Common myeloid progenitor, CD34-positive (primary cell): Measurements from ENCODE around the gene PHYHIPL.
A peak's percentile ranks its signal among the peaks of the same experiment; 100 is the strongest.

ENCODE experiments used
- CTCF ChIA-PET: fragments of 350-600 bp; sonication (Branson Sonifier 250); formaldehyde crosslinking; loops from one replicate; lab custom pipeline; 2021; ENCODE audit warnings: antibody characterized with exemption; lab: Charles Lee
- POLR2A ChIA-PET: fragments of 350-600 bp; sonication (Branson Sonifier 250); formaldehyde crosslinking; loops from one replicate; lab custom pipeline; 2021; ENCODE audit warnings: antibody characterized with exemption; lab: Charles Lee
- DNase-seq, 3 donors: peaks; one replicate each; pipeline versions ENCODE4 v3.0.0 to v3.0.0-alpha.2; 2013
- H3K27ac ChIP-seq, 2 experiments: 1 replicate in 1 of 2; 2 replicates in 1 of 2; pipeline ENCODE4 v1.7.0; 2013; ENCODE audit warnings: inconsistent platforms in 2 of 2, low read length in 2 of 2, mild to moderate bottlenecking in 2 of 2, low read depth in 1 of 2, moderate library complexity in 1 of 2; ENCODE audit not compliant: severe bottlenecking in 2 of 2, insufficient read depth in 1 of 2, poor library complexity in 1 of 2
- H3K27me3 ChIP-seq, 5 experiments: replicated peaks in 2 of 5; 1 replicate in 3 of 5; 2 replicates in 2 of 5; pipeline versions ENCODE4 v1.6.1 to v1.7.0; 2013; ENCODE audit warnings: low read length in 4 of 5, mild to moderate bottlenecking in 2 of 5, moderate library complexity in 2 of 5, inconsistent platforms in 1 of 5; ENCODE audit not compliant: insufficient read depth in 5 of 5, control insufficient read depth in 4 of 5
- H3K36me3 ChIP-seq, 4 experiments: 1 replicate in 2 of 4; 2 replicates in 2 of 4; pipeline versions ENCODE4 v1.6.1 to v1.7.0; 2013; ENCODE audit warnings: low read length in 3 of 4, control low read depth in 1 of 4, mild to moderate bottlenecking in 1 of 4; ENCODE audit not compliant: control insufficient read depth in 4 of 4, insufficient read depth in 4 of 4
- H3K4me1 ChIP-seq, 4 experiments: 1 replicate in 3 of 4; 2 replicates in 1 of 4; pipeline versions ENCODE4 v1.6.1 to v1.7.1; 2013; ENCODE audit warnings: low read length in 3 of 4, mild to moderate bottlenecking in 3 of 4, control low read depth in 1 of 4, inconsistent platforms in 1 of 4, moderate library complexity in 1 of 4; ENCODE audit not compliant: control insufficient read depth in 4 of 4, insufficient read depth in 4 of 4; ENCODE audit errors: control extremely low read depth in 1 of 4
- H3K4me3 ChIP-seq, 7 experiments: 1 replicate in 4 of 7; 2 replicates in 3 of 7; pipeline versions ENCODE4 v1.5.1 to v1.7.0; 2013; ENCODE audit warnings: mild to moderate bottlenecking in 7 of 7, low read length in 6 of 7, moderate library complexity in 6 of 7, inconsistent platforms in 2 of 7, low read depth in 2 of 7, control low read depth in 1 of 7; ENCODE audit not compliant: insufficient read depth in 4 of 7, control insufficient read depth in 1 of 7; ENCODE audit errors: extremely low read depth in 1 of 7
- H3K9me3 ChIP-seq, 5 experiments: 1 replicate in 4 of 5; 2 replicates in 1 of 5; pipeline versions ENCODE4 v1.6.1 to v1.7.1; 2013; ENCODE audit warnings: low read length in 4 of 5, mild to moderate bottlenecking in 2 of 5, inconsistent platforms in 1 of 5, low read depth in 1 of 5, moderate library complexity in 1 of 5; ENCODE audit not compliant: control insufficient read depth in 4 of 5, insufficient read depth in 2 of 5; ENCODE audit errors: control extremely low read depth in 1 of 5
- WGBS: methylation state at CpG from one replicate; pipeline ENCODE4 v1.1.5; 2013; ENCODE audit not compliant: insufficient coverage; 5-methylcytosine and 5-hydroxymethylcytosine counted together

The PHYHIPL gene

GRCh38 chr10:59181668-59182067 lies 5.2 kb downstream of the PHYHIPL start:
- POLR2A ChIA-PET, result no interaction called here
- H3K4me3 ChIP-seq, result no peak overlapping the region
- no peaks in the 10 kb centered on the region for H3K36me3 ChIP-seq
- H3K9me3 ChIP-seq, result peaks cover 0 to 1% (median 0%) of the 10 kb centered on the region in 5 experiments
- CTCF ChIA-PET, result interaction anchor here (0.9 to 1.3 kb wide), 2 partner anchors 43 to 229 kb away, joined by 3 read pairs; no protein-coding TSS in a partner anchor
- H3K27ac ChIP-seq, result no peak overlapping the region
- peak; percentile 31 to 58 (median 45) for DNase-seq
- H3K4me1 ChIP-seq, result peaks cover 5 to 11% (median 7%) of the 10 kb centered on the region in 4 experiments
- WGBS, result no CpG with 5 or more reads among the region's 2 CpGs
- H3K27me3 ChIP-seq, result peaks cover 3 to 34% (median 13%) of the 10 kb centered on the region in 5 experiments

GRCh38 chr10:59190332-59190731 lies 13.9 kb downstream of the PHYHIPL start:
- H3K27ac ChIP-seq, result no peak overlapping the region
- H3K27me3 ChIP-seq, result peaks cover 0 to 6% (median 0%) of the 10 kb centered on the region in 5 experiments
- H3K36me3 ChIP-seq, result no peaks in the 10 kb centered on the region
- H3K4me3 ChIP-seq, result no peak overlapping the region
- CTCF ChIA-PET, result no interaction called here
- POLR2A ChIA-PET, result no interaction called here
- no CpG with 5 or more reads among the region's 1 CpG for WGBS
- H3K9me3 ChIP-seq, result no peaks in the 10 kb centered on the region
- no peak for DNase-seq
- no peaks in the 10 kb centered on the region for H3K4me1 ChIP-seq

GRCh38 chr10:59206204-59206720 lies 29.8 kb downstream of the PHYHIPL start:
- Histone ChIP-seq H3K4me3 (no peak overlapping the region), H3K27ac (no peak overlapping the region), H3K27me3 (no peaks in the 10 kb centered on the region), H3K4me1 (no peaks in the 10 kb centered on the region), H3K36me3 (no peaks in the 10 kb centered on the region), H3K9me3 (no peaks in the 10 kb centered on the region)
- CTCF ChIA-PET, result no interaction called here
- DNase-seq, result no peak
- POLR2A ChIA-PET, result no interaction called here
- WGBS, result 94% methylated on average over 4 of the region's 5 CpGs

GRCh38 chr10:59212301-59212798 lies 35.9 kb downstream of the PHYHIPL start:
- POLR2A ChIA-PET, result no interaction called here
- no peak overlapping the region for H3K27ac ChIP-seq
- DNase-seq, result no peak
- no peaks in the 10 kb centered on the region for H3K9me3 ChIP-seq
- WGBS, result no CpG with 5 or more reads among the region's 2 CpGs
- CTCF ChIA-PET, result no interaction called here
- no peaks in the 10 kb centered on the region for H3K4me1 ChIP-seq
- no peak overlapping the region for H3K4me3 ChIP-seq
- H3K27me3 ChIP-seq, result peaks cover 0 to 5% (median 0%) of the 10 kb centered on the region in 5 experiments
- no peaks in the 10 kb centered on the region for H3K36me3 ChIP-seq

- Histone ChIP-seq H3K4me3 (no peak overlapping the region), H3K27me3 (peaks cover 0 to 5% (median 0%) of the 10 kb centered on the region in 5 experiments), H3K4me1 (no peaks in the 10 kb centered on the region), H3K27ac (no peak overlapping the region), H3K9me3 (no peaks in the 10 kb centered on the region), H3K36me3 (no peaks in the 10 kb centered on the region)
- no peak for DNase-seq
- CTCF ChIA-PET, result no interaction called here
- POLR2A ChIA-PET, result no interaction called here
- WGBS, result no CpG with 5 or more reads among the region's 1 CpG
Observed at GRCh38 chr10:59214160-59214559, 37.7 kb downstream of the PHYHIPL start.

GRCh38 chr10:59216178-59216869 lies 39.9 kb downstream of the PHYHIPL start:
- Histone ChIP-seq H3K27me3 (peaks cover 0 to 5% (median 0%) of the 10 kb centered on the region in 5 experiments), H3K36me3 (no peaks in the 10 kb centered on the region), H3K9me3 (no peaks in the 10 kb centered on the region), H3K4me1 (no peaks in the 10 kb centered on the region), H3K4me3 (no peak overlapping the region), H3K27ac (no peak overlapping the region)
- WGBS, result 60% methylated on average over 1 of the region's 4 CpGs
- ChIA-PET CTCF (no interaction called here), POLR2A (no interaction called here)
- no peak for DNase-seq

- DNase-seq, result no peak
- Histone ChIP-seq H3K4me3 (no peak overlapping the region), H3K36me3 (no peaks in the 10 kb centered on the region), H3K27me3 (peaks cover 0 to 1% (median 0%) of the 10 kb centered on the region in 5 experiments), H3K27ac (no peak overlapping the region), H3K4me1 (no peaks in the 10 kb centered on the region), H3K9me3 (no peaks in the 10 kb centered on the region)
- POLR2A ChIA-PET, result interaction anchor here (0.7 kb wide), 1 partner anchor 287 kb away, joined by 6 read pairs; no protein-coding TSS in a partner anchor
- CTCF ChIA-PET, result no interaction called here
Observed at GRCh38 chr10:59222788-59223187, 46.3 kb downstream of the PHYHIPL start.
